Neural cell (in vitro differentiated cells): ENCODE results near the gene CDC5L.

Source experiments
- EP300 ChIP-seq: fragments of 450-650 bp; conservative IDR thresholded peaks from 2 replicates; pipeline ENCODE4 v1.6.1; 2014; ENCODE audit warnings: antibody characterized with exemption, mild to moderate bottlenecking, moderate library complexity; ENCODE audit not compliant: poor library complexity, severe bottlenecking
- TF ChIP-seq, protein P1 (sequence below): fragments of 450-650 bp; IDR thresholded peaks from 2 replicates; pipeline ENCODE4 v1.5.1; 2014; ENCODE audit warnings: antibody characterized with exemption, mild to moderate bottlenecking, moderate library complexity; ENCODE audit not compliant: poor library complexity, severe bottlenecking

DNA sequence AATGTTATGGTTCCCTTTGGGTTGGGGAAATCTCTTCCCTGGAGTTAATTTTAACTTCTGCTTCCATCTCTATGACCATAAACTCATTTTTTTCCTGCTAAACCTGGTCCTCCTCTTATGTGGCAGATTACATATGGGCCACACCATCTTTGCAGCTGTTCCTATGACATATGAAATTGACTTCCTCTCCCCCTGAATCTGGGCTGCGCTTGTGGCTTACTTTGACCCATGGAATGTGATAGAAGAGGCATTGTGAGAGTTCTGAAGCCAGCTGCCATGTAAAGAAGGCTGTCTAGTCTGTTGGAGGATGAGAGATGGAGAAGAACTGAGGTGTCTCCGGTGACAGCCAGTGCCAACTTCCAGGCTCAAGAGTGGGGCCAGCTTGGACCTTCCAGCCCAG is 100.1 kb downstream of the CDC5L start:
- TF ChIP-seq EP300, result no peak
- TF ChIP-seq, protein P1, sequence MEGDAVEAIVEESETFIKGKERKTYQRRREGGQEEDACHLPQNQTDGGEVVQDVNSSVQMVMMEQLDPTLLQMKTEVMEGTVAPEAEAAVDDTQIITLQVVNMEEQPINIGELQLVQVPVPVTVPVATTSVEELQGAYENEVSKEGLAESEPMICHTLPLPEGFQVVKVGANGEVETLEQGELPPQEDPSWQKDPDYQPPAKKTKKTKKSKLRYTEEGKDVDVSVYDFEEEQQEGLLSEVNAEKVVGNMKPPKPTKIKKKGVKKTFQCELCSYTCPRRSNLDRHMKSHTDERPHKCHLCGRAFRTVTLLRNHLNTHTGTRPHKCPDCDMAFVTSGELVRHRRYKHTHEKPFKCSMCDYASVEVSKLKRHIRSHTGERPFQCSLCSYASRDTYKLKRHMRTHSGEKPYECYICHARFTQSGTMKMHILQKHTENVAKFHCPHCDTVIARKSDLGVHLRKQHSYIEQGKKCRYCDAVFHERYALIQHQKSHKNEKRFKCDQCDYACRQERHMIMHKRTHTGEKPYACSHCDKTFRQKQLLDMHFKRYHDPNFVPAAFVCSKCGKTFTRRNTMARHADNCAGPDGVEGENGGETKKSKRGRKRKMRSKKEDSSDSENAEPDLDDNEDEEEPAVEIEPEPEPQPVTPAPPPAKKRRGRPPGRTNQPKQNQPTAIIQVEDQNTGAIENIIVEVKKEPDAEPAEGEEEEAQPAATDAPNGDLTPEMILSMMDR, result no peak
